Measurements from ENCODE around the gene STIM2.

STIM2 gene

DNA sequence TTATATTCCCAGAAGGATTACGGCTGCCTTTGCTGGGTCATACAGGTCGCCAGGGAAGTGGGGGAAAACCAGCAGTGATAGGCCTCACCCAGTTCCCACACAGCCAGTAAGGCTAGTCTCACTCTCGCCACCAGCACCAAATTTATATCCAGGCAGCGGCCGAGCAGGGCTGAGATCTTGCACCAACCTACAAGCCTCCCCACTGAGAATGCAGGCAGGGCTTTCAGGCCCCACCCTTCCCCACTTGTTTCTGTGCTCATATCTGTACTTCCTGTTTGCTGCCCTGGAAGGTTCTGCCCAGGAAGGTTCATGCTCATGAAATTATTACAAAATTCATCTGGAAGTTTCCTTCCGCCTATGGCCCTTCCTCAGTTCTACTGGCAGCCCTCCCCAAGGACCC, 179.7 kb downstream of the STIM2 start:
- DNase-seq (ENCODE audit: low spot score): no peak

GRCh38 chr4:27042411-27042810, 181.8 kb downstream of the STIM2 start:
- DNase-seq (ENCODE audit: low spot score): no peak

- DNase-seq (ENCODE audit: low spot score): no peak
Observed at GRCh38 chr4:27043200-27043599, 182.6 kb downstream of the STIM2 start.

GRCh38 chr4:27046851-27047250, 186.2 kb downstream of the STIM2 start:
- DNase-seq (ENCODE audit: low spot score): no peak

DNA sequence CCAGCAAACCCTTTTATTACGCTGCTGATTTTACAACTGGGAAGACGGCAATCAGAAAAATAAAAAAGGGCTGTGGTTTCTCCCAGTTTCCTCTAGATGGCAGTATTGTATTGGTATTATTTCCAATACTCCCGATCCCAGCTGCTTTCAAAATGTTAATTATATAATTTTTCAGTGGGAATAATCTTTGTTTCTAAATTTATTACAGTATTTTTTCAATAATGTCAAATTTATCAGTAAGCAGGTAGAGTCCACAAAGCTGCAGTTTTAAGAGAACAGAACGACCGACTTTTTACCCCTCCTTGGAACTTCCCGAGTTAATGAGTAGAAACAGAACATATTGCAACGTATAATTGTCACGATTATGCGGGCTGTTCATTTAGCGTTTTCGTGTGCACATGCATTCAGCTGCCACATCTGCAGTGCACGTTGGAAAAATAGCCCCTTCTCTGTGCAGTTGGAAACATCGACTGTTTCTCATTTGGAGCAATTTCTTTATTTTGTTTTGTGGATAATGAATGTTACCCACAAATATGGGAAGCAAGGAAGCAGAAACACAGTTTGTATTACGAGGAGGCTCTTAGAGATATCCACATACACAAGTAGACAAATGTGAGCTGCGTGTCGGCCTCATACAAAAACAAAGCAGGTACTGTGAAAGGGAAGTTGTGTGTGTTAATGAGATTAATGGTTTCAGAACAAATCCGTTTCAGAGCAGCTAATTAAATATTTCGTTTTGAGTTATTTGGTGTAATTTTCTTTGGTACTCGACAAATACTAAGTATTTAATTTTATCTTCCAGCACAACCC, 188.0 kb downstream of the STIM2 start:
- no peak for DNase-seq (ENCODE audit: low spot score)

- no peak for DNase-seq (ENCODE audit: low spot score)
Observed at GRCh38 chr4:27049239-27049829, 188.7 kb downstream of the STIM2 start.

GRCh38 chr4:27050731-27051130, 190.1 kb downstream of the STIM2 start:
- DNase-seq (ENCODE audit: low spot score): no peak

DNA sequence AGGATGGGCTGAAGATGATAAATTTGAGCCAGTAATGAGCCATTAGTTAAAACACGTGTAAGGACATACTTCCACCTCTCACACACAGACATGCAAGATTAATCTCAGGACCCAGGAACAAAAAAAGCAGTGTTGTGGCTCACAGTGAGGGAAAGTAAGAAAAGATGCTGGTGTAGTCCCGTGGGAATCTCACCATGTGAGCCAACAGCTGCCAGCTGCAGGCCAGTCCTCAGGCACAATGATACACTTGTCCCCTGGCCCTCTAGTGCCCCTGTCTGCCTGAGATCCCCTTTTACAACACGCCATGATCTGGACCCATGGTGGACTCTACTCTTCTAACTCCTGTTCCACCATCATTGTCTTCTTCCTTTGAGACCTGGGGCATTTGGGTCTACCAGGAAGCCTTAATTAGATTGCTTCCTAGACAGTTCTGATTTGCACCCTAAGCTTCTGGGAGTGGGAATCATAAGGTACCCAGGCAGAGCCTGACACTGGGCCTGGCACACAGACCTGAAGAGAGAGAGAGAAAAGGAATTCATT, 194.7 kb downstream of the STIM2 start:
- no peak for DNase-seq (ENCODE audit: low spot score)

GRCh38 chr4:27056281-27056680, 195.6 kb downstream of the STIM2 start:
- DNase-seq (ENCODE audit: low spot score): no peak

DNA sequence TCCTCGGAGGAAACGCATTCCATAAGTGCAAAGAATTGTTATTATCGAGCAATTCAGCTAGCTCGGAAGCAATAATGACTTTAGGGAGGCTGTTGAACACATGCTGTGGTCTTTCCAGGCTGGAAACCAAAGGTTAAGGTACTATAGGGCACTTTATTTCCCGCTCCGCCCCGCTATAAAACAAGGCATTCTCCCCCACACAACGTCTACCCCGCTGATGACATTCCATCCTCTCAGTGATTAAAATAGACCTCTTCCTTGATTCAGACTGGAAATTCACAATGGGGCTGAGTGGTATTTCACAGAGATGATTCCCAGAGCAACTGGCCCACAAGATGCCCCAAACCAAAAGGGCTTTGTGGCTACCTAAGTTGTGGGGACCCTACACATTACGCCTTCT, 196.4 kb downstream of the STIM2 start:
- DNase-seq (ENCODE audit: low spot score): no peak

DNA sequence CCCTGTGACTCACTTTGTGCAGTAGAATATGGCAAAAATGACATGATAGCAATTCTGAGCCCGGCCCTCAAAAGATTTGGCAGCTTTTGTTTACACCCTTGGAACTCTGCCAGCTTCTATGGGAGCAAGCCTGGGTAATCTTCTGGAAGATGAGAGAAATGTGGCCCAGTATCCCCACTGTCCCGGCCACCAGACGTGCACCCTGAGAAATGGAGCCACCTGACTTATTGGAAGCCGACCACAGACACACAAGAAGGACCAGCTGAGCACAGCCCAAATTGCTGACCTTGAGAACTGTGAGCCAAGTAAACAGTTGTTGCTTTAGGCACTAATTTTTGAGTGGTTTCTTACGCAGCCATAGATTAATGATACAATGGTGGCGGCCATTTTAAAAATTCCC, 197.0 kb downstream of the STIM2 start:
- DNase-seq (ENCODE audit: low spot score): no peak

DNA sequence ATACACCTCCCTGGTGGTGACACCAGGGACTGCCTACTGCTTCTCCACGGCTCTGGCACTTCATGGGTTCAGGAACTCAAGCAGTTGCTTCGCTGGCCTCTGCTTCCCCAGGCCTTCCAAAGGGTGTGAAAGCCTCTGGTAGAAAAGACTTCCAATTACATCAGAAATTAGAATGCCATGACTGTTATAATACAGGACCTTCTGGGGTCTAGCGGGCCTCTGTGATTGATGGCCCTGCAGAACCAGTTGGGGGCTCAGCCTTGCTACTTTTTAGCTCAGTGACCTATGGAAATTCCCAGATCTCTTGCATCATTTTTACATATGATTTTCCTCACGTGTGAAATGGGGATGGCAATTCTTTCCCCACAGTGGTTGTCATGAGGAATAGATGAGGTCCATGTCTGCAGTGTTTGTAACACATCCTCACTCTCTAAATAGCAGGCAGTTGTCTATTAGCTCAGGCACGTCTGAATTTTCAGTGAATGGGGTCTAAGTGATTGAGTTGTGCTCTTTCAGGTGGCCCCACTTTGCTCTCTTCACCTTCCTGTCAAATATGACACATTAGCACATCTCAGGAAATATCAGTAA, 198.3 kb downstream of the STIM2 start:
- DNase-seq (ENCODE audit: low spot score): no peak

- no peak for DNase-seq (ENCODE audit: low spot score)
Observed at GRCh38 chr4:27059446-27059845, 198.8 kb downstream of the STIM2 start.

- DNase-seq (ENCODE audit: low spot score): no peak
Observed at GRCh38 chr4:27062256-27062655, 201.6 kb downstream of the STIM2 start.

- DNase-seq (ENCODE audit: low spot score): peak; percentile 52
Observed at GRCh38 chr4:27066591-27066990, 205.9 kb downstream of the STIM2 start.

- DNase-seq (ENCODE audit: low spot score): no peak
Observed at GRCh38 chr4:27068151-27068867, 207.7 kb downstream of the STIM2 start.

Measured in Ammon's horn (tissue), 1 donor.